GM21390 (cell line): ENCODE measurements around the gene BCAS1.
"Not testable (repeated sequence)": the region's sequence is repeated elsewhere in the genome, so short reads cannot be mapped to it uniquely, and the experiment has no call there.

Experiments used
- ATAC-seq: cut with Tn5 transposase; IDR thresholded peaks from one replicate; pipeline ENCODE4 v1.9.1; 2021; ENCODE audit not compliant: unreplicated experiment

Gene BCAS1

GRCh38 chr20:54023406-54023805 is 47.0 kb downstream of the BCAS1 start:
- no peak for ATAC-seq

GRCh38 chr20:54021446-54022235 is 48.8 kb downstream of the BCAS1 start:
- no peak for ATAC-seq

GRCh38 chr20:54020868-54021267 is 49.5 kb downstream of the BCAS1 start:
- ATAC-seq = no peak

- ATAC-seq = no peak
These were observed 50.0 kb downstream of the BCAS1 start for GRCh38 chr20:54020348-54020747.

GRCh38 chr20:54019585-54019984 is 50.8 kb downstream of the BCAS1 start:
- no peak for ATAC-seq

GRCh38 chr20:54019127-54019526 is 51.3 kb downstream of the BCAS1 start:
- no peak for ATAC-seq

GRCh38 chr20:54017846-54018245 is 52.5 kb downstream of the BCAS1 start:
- ATAC-seq = peak; percentile 94

- no peak for ATAC-seq
These were observed 54.9 kb downstream of the BCAS1 start for GRCh38 chr20:54015496-54015895.

GRCh38 chr20:54014293-54014926 is 56.0 kb downstream of the BCAS1 start:
- no peak for ATAC-seq

GRCh38 chr20:54013471-54013870 is 56.9 kb downstream of the BCAS1 start:
- ATAC-seq = no peak

GRCh38 chr20:54011346-54011745 is 59.0 kb downstream of the BCAS1 start:
- ATAC-seq = no peak

GRCh38 chr20:54006216-54006615 is 64.2 kb downstream of the BCAS1 start:
- ATAC-seq = not testable (repeated sequence)

GRCh38 chr20:54005524-54005923 is 64.9 kb downstream of the BCAS1 start:
- no peak for ATAC-seq

- peak; percentile 95 for ATAC-seq
These were observed 65.9 kb downstream of the BCAS1 start for GRCh38 chr20:54004445-54004844.

GRCh38 chr20:54002741-54003140 is 67.7 kb downstream of the BCAS1 start:
- no peak for ATAC-seq

- ATAC-seq = no peak
These were observed 68.3 kb downstream of the BCAS1 start for GRCh38 chr20:54002056-54002575.

GRCh38 chr20:54000914-54001313 is 69.5 kb downstream of the BCAS1 start:
- ATAC-seq = no peak

GRCh38 chr20:54000262-54000661 is 70.1 kb downstream of the BCAS1 start:
- ATAC-seq = no peak

- no peak for ATAC-seq
These were observed 71.3 kb downstream of the BCAS1 start for GRCh38 chr20:53999077-53999476.

- no peak for ATAC-seq
These were observed 73.6 kb downstream of the BCAS1 start for GRCh38 chr20:53996584-53997486.

GRCh38 chr20:53995949-53996348 is 74.4 kb downstream of the BCAS1 start:
- ATAC-seq = no peak
